ENCODE data around the gene HSF5.

The HSF5 gene

GRCh38 chr17:58371300-58371950, 116.8 kb downstream of the HSF5 start:
- FAIRE-seq (no peak), DNase-seq (ENCODE audit: low spot score) (no peak)

DNA sequence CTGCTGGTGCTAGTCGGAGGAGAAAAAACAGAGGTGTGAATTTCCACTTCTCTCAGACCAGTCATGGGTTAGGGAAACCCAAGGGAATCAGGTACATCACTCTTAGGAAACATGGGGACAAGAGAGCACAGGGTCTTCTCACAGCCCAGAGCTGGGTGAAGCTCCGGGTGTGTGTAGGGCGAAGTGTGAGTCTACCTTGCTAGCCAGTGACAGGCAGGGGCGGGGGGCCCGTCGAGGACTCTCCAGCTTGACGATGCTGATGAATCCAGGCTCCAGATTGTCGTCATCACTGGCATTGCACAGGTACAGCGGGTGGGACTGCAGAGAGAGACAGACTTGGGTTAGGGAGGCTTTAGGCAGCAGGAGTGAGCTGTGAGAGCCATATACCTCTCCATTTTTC, 117.5 kb downstream of the HSF5 start:
- DNase-seq (ENCODE audit: low spot score), result no peak
- no peak for FAIRE-seq

- DNase-seq (ENCODE audit: low spot score), result no peak
- FAIRE-seq, result no peak
Measured at GRCh38 chr17:58370309-58370708, 117.9 kb downstream of the HSF5 start.
